NB4 (cell line): Measurements from ENCODE around the gene ARHGAP20.

Experiments used
- POLR2A ChIP-seq: IDR thresholded peaks from 2 replicates; pipeline ENCODE4 v1.6.1; 2011; ENCODE audit warnings: mild to moderate bottlenecking; ENCODE audit not compliant: insufficient read length; ENCODE audit errors: extremely low read depth
- TF ChIP-seq, protein P1 (sequence below): IDR thresholded peaks from one replicate; pipeline ENCODE4 v1.5.1; 2012; ENCODE audit warnings: low read depth, low read length

DNA sequence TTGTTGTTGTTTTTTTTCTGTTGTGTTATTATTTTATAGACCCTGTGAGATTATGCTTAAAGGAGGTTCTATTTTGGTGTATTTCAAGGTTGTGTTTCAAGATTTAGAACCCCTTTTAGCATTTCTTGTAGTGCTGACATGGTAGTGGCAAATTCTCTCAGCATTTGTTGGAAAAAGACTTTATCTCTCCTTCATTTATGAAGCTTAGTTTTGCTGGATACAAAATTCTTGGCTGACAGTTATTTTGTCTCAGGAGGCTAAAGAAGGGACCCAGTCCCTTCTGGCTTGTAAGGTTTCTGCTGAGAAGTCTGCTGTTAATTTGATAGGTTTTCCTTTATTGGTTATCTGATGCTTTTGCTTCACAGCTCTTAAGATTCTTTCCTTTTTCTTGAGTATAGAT, 40.7 kb upstream of the ARHGAP20 start:
- TF ChIP-seq, protein P1, sequence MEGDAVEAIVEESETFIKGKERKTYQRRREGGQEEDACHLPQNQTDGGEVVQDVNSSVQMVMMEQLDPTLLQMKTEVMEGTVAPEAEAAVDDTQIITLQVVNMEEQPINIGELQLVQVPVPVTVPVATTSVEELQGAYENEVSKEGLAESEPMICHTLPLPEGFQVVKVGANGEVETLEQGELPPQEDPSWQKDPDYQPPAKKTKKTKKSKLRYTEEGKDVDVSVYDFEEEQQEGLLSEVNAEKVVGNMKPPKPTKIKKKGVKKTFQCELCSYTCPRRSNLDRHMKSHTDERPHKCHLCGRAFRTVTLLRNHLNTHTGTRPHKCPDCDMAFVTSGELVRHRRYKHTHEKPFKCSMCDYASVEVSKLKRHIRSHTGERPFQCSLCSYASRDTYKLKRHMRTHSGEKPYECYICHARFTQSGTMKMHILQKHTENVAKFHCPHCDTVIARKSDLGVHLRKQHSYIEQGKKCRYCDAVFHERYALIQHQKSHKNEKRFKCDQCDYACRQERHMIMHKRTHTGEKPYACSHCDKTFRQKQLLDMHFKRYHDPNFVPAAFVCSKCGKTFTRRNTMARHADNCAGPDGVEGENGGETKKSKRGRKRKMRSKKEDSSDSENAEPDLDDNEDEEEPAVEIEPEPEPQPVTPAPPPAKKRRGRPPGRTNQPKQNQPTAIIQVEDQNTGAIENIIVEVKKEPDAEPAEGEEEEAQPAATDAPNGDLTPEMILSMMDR, result no peak
- no peak for TF ChIP-seq POLR2A
